22Rv1 (cell line): ENCODE measurements around the gene DIAPH2.
A peak's percentile ranks its signal among the peaks of the same experiment; 100 is the strongest.

Source experiments
- H3K27ac ChIP-seq: fragments of 450-650 bp; 2 replicates; pipeline ENCODE4 v1.5.1; 2017
- ZFX ChIP-seq: fragments of 450-650 bp; IDR thresholded peaks from 2 replicates; pipeline ENCODE4 v1.6.1; 2017; ENCODE audit warnings: antibody characterized with exemption, borderline replicate concordance
- TF ChIP-seq, protein P1 (sequence below): fragments of 450-650 bp; IDR thresholded peaks from 2 replicates; pipeline ENCODE4 v1.5.1; 2017; ENCODE audit warnings: mild to moderate bottlenecking

The DIAPH2 gene

DNA sequence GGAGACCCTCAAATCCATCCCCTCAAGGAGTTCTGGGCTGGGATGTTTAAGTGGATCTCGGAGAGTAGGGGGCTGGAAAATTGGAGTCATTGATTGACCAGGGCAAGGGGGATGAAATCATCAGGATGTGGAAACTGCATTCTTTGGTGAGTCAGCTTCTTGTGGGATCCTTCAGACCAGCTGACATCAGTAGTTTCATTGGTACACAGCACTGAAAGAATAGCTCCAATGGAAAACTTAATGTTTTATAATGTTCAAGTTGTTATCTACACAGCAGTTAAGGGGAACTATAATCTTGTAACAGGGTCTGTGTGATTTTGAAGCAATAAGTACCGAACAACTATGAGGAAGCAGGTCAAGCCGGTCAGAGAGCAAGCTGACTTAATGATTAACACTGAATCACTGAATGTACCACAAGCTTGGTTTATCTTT lies 705.1 kb downstream of the DIAPH2 start:
- no peak for TF ChIP-seq ZFX
- TF ChIP-seq, protein P1, sequence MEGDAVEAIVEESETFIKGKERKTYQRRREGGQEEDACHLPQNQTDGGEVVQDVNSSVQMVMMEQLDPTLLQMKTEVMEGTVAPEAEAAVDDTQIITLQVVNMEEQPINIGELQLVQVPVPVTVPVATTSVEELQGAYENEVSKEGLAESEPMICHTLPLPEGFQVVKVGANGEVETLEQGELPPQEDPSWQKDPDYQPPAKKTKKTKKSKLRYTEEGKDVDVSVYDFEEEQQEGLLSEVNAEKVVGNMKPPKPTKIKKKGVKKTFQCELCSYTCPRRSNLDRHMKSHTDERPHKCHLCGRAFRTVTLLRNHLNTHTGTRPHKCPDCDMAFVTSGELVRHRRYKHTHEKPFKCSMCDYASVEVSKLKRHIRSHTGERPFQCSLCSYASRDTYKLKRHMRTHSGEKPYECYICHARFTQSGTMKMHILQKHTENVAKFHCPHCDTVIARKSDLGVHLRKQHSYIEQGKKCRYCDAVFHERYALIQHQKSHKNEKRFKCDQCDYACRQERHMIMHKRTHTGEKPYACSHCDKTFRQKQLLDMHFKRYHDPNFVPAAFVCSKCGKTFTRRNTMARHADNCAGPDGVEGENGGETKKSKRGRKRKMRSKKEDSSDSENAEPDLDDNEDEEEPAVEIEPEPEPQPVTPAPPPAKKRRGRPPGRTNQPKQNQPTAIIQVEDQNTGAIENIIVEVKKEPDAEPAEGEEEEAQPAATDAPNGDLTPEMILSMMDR: no peak
- no peak overlapping the region for H3K27ac ChIP-seq

DNA sequence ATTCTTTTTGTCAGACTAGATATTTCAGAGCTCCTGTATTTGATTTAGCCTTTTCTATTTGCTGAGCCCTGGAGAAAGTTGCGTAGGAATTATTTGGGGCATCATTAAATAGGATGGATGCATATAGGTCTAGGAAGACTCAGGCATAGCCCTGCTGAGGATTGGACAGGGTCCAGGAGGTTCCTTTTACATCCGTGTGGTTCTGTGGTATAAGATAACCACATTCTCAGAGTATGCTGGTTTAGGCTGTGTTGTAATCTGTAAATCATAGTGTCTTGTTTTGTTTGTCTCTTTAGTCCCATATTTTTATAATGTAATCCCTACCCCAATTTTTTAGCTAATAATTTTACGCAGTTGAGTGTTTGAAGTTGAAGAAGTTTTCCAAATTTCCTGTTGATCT lies 712.7 kb downstream of the DIAPH2 start:
- no peak for TF ChIP-seq ZFX
- TF ChIP-seq, protein P1: no peak
- H3K27ac ChIP-seq: no peak overlapping the region

DNA sequence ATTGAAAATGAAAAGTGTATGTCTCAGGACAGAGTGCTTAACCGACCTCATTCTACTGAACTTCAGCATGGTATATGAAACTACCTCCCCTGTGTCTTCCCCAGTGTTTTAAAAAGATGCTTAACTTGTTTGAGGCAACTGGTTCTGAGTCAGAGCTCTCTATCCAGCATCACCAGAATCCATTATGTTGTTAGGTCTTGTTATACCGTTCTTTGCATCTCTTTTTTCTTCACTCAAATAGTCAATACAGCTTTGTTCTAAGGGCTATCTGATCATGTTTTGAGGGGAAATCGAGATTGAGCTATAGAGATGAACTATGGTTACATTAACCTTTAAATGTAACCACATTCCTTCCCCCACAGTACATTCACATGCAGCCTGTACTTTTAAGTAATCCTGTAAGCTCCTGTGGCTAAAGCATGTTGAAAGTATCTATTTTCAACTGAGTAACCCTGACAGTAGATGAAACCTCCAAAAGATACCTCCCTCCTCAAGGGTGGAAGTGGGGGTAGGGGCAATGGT lies 713.4 kb downstream of the DIAPH2 start:
- TF ChIP-seq, protein P1: no peak
- TF ChIP-seq ZFX: no peak
- H3K27ac ChIP-seq: no peak overlapping the region

DNA sequence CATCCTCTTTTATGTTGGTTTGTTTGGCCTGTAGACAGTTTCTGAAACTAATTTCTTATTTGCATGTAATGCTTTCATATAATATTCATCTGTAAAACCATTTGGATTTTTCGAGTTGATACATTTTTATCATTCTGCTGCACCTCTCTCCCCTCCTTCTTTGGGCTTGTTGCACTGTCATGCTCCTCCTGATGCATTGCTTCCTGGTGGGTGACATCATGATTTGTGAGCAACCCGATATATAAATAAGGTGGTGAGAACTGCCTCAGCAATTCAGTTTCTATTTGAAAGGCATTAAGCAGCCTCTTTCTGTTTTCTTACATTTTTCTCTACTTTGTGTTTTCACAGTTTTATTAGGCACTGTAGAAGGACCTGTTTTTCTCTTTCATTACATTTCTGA lies 714.8 kb downstream of the DIAPH2 start:
- peak overlapping the region; percentile 84 for H3K27ac ChIP-seq
- TF ChIP-seq, protein P1: no peak
- TF ChIP-seq ZFX: no peak

DNA sequence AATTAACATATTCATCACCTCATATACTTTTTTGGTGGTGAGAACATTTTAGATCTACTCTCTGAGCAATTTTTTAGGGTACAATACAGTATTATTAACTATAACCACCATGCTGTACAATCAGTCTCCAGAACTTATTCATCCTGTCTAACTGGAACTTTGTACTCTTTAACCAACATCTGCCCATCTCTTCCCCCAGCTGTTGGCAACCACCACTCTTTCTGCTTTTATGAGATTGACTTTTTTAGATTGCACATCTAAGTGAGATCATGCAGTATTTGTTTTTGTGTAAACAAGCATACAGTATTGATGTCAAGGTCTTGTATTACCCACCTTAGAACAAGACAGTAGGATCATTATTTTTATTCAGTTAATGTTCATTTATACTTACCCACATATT lies 715.9 kb downstream of the DIAPH2 start:
- peak overlapping the region; percentile 84 for H3K27ac ChIP-seq
- TF ChIP-seq, protein P1: no peak

DNA sequence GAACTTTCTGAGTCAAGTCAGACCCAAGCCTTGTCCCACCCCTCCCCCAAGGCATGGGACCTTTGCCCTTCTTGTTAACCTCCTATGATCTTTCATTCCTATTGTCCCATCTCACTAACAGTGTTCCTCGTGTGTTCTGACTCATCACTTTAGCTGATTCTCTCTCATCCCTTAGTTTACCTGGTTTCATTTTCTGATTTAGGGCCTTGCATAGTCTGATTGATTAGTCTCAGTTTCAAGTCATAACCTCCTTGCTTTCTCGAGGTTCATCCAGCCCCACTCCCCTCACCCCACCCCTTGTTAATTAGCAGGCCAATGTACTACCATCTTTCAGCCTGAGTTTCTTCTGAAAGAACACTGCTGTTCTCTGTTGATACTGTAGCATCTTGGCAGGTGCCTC lies 716.5 kb downstream of the DIAPH2 start:
- TF ChIP-seq, protein P1: no peak
- no peak for TF ChIP-seq ZFX
- H3K27ac ChIP-seq: peak overlapping the region; percentile 84

DNA sequence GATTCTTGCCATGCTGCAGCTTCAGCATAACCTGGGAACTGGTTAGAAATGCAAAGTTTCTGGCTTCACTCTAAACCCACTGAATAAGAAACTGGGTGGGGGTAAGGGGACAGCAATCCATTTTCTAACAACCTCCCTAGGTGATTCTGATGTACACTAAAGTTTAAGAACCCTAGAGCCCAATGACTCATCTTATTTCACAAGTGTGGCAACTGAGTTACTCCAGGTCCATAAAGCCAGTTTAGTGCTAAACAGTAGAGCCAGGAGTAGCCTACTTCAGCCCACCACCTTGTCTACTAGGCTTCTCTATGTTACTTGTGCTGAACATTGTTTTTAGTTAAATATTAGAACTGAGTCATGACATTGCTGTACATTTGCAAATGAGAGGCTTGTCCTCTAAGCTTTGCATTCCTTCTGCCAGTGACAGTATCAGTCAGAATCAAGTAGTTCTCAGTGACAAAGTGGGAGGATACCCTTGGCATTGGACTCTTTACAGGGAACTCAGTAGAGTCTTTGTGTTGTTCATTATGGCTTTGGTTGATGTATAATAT lies 717.0 kb downstream of the DIAPH2 start:
- peak overlapping the region; percentile 84 for H3K27ac ChIP-seq
- TF ChIP-seq, protein P1: no peak
- no peak for TF ChIP-seq ZFX
